NK-92 (cell line): ENCODE measurements around the gene STRA6.
"Not testable (repeated sequence)": the region's sequence is repeated elsewhere in the genome, so short reads cannot be mapped to it uniquely, and the experiment has no call there.

ENCODE experiments used
- DNase-seq: peaks from one replicate; lab custom pipeline; 2025; ENCODE audit not compliant: unreplicated experiment; lab: John Stamatoyannopoulos, UW

The STRA6 gene

DNA sequence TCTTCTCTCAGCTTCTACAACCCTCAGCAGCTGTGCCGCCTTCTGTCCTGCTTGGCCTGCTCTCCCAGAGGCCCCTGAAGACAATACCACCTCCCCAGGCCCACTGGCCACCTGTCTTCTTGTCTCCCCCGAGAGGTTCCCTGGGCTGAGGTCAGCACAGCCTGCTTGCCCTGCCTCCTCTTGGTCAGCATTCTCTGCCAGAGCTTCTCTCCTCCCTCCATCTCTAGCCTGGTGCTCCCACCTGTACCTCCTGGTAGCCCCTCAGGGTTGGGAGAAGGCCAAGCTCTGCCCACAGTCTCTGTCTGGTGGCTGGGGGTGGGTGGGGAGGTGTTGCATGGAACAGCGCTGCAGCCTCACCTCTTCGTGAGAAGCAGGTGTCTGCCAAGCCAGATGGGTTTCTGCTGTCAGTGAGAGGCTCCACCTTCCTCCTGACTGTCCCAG, 34.7 kb downstream of the STRA6 start:
- no peak for DNase-seq

DNA sequence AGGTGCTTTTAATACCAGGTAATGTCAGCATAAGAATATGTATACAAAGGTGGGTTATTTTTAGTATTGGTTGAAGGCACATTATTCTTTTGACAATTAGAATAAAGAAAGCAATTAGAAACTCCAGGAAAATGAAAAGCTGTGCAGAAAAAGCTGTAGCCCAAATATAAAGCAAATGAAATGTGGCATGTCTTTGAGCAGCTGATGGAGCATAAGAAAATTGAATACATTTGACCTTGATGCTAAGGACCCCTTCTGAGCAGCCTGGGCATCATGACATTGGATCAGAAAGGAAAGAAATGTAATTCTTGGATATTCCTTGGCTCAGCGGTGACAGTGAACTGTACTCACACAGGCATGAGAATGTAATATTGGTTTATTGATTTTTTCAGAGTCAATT, 37.1 kb downstream of the STRA6 start:
- DNase-seq: no peak

GRCh38 chr15:74162195-74162536, 40.4 kb downstream of the STRA6 start:
- DNase-seq: not testable (repeated sequence)

- not testable (repeated sequence) for DNase-seq
Observed at GRCh38 chr15:74160390-74160789, 42.2 kb downstream of the STRA6 start.

DNA sequence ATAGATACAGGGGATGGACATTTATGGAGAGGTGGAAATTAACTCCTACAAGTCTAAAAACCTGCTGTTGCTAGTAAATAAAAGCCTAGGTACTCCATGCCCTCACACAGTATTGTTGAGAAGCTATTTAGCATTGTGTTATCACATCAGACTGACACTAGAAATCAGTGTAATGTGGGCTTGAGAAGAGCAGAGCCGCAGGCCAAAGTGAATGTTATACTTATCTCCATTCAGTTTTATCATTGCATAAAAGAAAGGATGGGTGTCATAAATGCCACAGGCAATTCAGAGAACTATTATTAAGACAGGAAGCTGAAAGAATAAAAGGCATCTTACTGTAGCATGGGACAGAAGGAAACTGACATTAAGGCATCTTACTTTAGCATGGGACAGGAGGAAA, 42.8 kb downstream of the STRA6 start:
- DNase-seq: no peak

DNA sequence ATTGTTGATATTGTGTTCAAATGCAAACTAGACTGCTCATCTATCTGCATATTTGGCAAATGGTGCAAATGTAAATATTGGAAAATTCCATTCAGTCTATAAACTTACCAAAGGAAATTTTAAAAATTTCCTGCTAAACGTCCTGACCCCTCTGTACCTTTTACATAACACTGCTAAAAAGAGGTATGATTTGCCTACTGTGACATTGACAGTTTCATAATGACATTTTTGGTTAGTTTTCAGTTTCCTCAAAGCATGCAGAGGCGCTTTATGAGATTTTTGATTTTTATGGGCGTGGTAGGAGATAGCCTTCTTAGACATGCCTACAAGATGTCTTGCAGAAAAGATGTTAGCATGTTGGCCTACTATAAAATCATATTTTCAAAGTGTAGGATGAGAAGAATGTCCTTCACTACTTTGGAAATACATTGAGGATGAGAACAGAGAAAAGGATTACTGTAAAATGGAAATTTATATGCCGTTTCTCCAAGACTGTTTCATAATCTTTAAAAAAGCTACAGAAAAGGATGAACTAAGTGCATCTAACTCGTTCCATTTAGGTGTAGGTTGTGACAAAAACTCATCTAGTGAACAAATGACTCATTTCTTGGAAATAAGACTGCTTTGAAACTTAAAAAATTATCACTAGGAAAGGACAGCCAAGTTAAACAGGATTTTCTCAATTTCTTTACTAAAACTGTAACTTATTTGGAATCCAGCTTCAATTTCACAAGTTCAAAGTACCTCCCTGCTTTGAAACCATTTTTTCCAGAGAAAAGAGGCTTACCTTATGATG, 43.5 kb downstream of the STRA6 start:
- no peak for DNase-seq

DNA sequence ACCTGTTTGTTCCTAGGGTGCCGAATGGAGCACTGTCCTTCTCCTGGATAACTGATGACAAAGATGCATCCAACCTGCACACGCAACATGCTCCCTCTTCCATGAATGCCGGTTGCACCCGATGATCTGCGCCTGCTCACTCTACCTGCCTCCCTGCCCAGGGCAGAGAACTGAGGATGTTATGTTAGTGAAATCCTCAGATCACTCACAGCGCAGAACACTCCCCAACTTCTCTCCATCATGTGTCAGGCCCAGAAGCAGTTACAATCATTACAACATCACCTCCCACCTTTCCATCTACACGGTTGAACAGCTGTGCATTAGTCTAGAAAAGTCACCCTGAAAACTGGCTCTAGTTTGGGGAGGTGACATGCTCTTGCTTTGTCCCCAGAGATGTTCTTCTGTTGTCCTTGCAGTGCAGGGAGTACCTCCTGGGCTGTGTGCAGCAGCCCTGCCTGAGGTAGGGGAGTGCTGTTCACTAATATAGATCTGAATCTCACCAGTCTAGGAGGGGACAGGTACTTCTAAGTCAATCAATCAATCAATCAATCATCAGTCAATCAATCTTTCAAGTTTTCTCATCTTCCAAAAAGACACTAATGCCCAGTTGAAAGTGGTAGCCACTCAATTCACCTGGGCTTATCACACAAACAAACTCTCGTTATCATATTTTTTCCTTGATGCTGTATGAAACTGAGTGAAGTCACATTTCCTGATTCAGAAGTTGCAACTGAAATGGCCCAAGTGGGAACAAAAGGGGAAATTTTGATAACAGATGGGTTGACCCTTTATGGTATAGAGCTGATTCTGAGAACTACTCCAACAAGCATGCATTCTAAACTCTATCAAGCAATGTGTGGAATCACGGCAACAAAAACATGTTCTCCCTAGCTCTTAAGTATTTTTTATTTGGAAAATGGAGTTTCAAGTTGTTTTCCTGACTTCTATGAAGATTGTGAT, 44.4 kb downstream of the STRA6 start:
- no peak for DNase-seq

DNA sequence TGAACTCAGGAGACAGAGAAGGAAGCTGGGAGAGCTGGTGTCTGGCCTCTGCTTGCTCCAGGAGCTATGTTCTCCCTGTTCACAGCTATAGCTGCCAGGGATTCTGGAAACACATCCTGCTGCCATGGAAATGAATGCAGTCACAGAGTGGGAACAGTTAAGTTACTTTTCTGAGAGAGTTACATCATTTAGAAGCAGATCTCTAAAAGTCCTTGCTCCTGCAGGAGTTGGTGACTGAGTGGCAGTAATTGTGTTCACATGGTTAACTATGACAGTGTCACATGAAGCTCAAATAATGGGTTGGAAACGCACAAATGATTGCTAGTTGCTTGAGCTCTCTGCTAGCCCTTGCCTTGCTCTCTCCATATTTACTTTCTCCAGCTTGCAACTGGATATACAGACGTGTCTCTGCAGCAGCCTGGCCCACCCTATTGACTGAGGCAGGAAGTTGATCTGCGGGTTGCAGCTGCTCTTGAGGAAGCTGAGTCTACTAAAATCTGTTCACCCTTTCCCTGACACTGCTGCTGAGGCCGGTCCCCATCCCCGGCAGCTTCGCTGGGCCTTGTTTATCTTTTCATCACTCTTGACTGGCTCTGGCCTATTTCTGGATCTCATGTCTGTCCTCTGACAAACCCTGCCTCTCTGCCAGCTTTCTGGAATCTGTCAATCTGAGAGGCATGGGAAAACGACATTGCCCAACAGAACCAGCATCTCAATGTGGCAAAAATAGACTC, 45.7 kb downstream of the STRA6 start:
- DNase-seq: no peak

GRCh38 chr15:74155766-74156417, 46.7 kb downstream of the STRA6 start:
- no peak for DNase-seq

- DNase-seq: no peak
Observed at GRCh38 chr15:74147051-74147450, 55.5 kb downstream of the STRA6 start.

- no peak for DNase-seq
Observed at GRCh38 chr15:74146277-74146800, 56.2 kb downstream of the STRA6 start.

GRCh38 chr15:74144153-74144775, 58.3 kb downstream of the STRA6 start:
- DNase-seq: no peak

- no peak for DNase-seq
Observed at GRCh38 chr15:74141591-74141990, 61.0 kb downstream of the STRA6 start.

DNA sequence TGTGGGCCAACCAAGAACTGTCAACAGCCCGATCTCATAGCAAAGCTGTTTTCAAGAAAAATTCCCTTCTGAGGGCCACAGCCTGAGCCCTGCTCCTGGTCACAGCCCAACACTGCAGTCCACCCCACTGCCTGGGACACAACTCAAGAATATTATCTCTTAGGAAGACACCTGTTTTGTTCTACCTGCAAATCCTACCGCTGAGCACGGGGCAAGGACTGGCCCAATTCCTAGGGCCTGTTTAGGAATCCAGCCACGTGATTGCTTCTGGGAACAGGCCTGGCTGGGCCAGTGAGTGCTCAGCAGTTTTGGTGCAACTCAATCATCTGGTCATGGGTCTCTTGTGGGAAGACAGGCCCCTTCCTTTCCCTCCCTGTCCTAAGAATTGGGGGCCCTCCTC, 63.9 kb downstream of the STRA6 start:
- DNase-seq: no peak

GRCh38 chr15:74137537-74137894, 65.1 kb downstream of the STRA6 start:
- no peak for DNase-seq

DNA sequence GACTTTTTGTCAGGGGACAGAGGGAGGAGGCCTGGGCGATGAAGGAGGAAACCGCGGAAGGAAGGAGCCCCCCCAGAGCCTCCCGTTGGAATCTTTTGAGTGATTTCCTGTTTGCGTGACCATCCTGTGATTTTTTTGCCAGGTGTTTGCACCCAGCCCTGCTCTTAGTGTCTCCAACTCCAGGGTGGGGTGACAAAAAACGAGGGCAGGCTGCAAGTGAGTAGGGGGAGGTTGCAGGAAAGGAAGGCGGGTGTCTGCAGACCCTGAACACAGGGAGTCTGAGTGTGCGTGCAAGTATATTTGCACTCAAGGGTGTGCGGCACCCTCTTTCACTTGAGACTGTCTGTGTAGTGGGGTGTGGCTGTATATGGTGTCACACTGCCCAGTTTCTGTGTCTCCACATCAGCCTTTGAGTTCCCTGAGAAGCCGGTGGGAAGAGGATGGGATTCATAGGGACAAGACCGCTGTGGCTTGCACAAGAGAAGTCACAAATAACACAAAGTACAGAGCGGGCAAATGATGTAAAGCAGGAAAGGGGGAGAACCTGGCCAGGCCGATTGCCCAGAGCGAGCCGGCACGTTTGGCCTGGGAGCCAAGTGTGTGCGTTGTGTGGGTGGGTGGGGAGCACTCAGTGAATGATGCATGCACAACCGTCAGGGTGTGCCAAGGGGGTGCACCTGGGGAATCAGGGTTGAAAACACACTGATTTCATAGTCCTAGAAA, 65.6 kb downstream of the STRA6 start:
- DNase-seq: no peak

DNA sequence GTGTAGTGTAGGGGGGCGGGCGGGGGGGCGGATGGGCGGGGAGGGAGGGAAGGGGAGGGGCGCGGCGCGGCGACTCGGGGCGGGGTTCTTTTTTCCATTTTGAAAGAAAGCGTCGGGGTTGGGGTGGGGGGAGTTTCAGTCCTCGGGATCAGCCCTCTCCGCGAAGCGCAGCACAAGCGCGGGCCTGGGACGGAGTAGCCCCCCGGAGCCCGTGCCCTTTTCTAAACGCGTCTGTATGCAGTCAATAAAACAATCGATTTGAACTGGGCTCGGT, 66.1 kb downstream of the STRA6 start:
- no peak for DNase-seq

GRCh38 chr15:74135041-74135565, 67.5 kb downstream of the STRA6 start:
- DNase-seq: no peak

DNA sequence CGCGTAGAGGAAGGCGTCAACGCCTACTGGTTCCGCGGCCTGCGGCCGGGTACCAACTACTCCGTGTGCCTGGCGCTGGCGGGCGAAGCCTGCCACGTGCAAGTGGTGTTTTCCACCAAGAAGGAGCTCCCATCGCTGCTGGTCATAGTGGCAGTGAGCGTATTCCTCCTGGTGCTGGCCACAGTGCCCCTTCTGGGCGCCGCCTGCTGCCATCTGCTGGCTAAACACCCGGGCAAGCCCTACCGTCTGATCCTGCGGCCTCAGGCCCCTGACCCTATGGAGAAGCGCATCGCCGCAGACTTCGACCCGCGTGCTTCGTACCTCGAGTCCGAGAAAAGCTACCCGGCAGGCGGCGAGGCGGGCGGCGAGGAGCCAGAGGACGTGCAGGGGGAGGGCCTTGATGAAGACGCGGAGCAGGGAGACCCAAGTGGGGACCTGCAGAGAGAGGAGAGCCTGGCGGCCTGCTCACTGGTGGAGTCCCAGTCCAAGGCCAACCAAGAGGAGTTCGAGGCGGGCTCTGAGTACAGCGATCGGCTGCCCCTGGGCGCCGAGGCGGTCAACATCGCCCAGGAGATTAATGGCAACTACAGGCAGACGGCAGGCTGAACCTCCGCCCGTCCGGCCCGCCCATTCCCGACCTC, 68.1 kb downstream of the STRA6 start:
- DNase-seq: no peak
